GM12892 (cell line): Measurements from ENCODE around the gene HOXA3.

ENCODE experiments used
- POLR2A ChIP-seq: IDR thresholded peaks from 2 replicates; pipeline ENCODE4 v1.6.1; 2011; ENCODE audit warnings: low read depth, low read length, control low read depth
- POLR2AphosphoS5 ChIP-seq: IDR thresholded peaks from 2 replicates; pipeline ENCODE4 v1.6.1; 2011; ENCODE audit warnings: low read depth, low read length, control low read depth
- TAF1 ChIP-seq: IDR thresholded peaks from 2 replicates; pipeline ENCODE4 v1.6.1; 2011; ENCODE audit warnings: low read depth, mild to moderate bottlenecking, control low read depth, low read length, borderline replicate concordance

DNA sequence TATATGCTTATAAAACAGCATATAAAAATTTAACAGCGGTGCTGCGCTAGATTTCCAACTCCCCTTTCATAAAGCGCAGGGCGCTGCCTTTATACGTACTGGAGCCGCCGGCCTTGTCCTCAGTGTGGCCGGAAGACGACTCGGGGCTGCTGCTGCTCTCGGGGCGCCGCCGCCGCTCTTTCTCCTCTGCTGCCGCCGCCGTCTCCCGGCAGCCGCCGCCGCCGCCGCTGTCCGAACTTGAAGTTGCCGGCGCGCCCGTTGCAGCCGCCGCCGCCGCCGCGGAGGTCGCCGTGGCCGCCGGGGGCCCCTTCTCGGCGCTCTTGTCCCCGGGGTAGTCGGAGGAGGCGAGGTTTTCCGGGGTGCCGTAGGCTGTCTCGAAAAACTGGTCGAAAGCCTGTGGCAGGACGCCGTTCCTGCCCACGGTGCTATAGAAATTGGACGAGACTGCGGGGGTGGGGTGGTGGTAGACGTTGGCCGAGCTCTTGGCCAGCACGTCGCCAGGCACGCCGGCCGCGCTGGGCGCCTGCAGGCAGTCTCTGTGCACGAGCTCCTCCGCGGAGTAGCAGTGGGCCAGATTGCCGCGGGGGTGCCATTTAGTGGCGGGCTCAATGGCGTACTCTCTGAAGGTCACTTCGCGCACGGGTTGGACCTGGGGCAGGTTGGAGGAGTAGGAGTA lies 32.1 kb upstream of the HOXA3 start:
- TF ChIP-seq POLR2A (no peak), POLR2AphosphoS5 (no peak), TAF1 (no peak)
